Stimulated activated CD4-positive, alpha-beta T cell treated with anti-CD3 and anti-CD28 coated beads, Interleukin-1b, Interleukin-23, amount 100 ng/mL, for 1 hour (primary cell): Measurements from ENCODE around the gene PLA2G15.

Experiments
- DNase-seq, 2 donors: peaks; one replicate each; pipeline ENCODE4 v3.0.0-alpha.2; 2020; ENCODE audit warnings: low read depth in 2 of 2

Gene PLA2G15, protein sequence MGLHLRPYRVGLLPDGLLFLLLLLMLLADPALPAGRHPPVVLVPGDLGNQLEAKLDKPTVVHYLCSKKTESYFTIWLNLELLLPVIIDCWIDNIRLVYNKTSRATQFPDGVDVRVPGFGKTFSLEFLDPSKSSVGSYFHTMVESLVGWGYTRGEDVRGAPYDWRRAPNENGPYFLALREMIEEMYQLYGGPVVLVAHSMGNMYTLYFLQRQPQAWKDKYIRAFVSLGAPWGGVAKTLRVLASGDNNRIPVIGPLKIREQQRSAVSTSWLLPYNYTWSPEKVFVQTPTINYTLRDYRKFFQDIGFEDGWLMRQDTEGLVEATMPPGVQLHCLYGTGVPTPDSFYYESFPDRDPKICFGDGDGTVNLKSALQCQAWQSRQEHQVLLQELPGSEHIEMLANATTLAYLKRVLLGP

DNA sequence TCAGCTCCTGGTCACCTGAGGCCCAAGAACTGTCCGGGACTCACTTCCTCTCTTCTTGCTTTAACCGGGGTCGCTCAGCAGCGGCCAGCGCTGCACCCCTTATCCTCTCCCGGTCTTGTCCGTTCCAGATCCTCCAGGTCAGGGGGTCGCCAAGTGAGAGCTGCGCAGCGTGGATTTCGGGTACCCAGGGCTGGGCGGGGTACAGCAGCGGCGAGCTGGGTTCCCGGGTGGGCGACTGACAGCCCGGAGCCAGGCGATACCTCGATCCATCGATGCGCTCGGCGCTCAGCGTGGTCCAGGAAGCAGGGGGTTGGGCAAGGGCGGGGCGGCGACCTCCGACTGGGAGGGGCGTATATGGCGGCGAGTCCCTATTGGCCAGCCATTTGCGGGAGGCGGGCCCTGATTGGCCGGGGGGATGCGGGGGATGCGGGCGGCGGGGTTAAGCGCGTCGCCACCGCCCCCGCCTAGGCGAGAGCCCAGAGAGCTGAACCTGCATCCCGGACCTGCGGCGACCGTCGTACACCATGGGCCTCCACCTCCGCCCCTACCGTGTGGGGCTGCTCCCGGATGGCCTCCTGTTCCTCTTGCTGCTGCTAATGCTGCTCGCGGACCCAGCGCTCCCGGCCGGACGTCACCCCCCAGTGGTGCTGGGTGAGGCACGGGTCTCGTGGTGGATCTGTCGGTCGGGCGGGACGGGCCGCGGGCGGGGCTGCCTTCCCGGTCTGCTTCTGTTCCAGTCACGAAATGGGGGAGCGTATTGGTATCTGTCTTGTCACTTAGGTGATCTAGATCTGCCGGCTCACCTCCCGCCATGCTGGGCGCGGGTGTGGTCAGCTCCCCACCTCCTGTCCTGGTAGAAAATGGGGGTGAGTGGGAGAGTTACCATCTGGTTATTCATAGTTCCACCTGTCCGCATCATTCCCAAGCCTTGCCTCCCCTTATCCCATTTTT lies at the start of gene PLA2G15:
Gene PLA2G15, plus strand, starts transcription at position 471 of the 951 bp plus-strand sequence. Its CDS starts 54 bp downstream, at position 525.
- peak; percentile 95 for DNase-seq

DNA sequence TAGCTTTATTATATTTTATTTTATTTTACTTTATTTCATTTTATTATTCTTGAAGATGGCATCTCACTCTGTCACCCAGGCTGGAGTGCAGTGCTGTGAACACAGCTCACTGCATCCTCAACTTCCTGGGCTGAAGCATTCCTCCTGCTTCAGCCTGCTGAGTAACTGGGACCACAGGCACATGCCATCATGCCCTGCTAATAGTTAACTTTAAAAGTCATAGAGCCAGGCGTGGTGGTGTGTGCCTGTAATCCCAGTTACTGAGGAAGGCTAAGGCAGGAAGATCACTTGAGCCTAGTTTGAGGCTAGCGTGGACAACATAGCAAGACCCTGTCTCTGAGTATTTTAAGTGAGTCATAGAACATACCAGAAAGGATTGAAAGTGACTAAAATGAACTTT lies 47.9 kb upstream of the PLA2G15 start:
- no peak for DNase-seq

DNA sequence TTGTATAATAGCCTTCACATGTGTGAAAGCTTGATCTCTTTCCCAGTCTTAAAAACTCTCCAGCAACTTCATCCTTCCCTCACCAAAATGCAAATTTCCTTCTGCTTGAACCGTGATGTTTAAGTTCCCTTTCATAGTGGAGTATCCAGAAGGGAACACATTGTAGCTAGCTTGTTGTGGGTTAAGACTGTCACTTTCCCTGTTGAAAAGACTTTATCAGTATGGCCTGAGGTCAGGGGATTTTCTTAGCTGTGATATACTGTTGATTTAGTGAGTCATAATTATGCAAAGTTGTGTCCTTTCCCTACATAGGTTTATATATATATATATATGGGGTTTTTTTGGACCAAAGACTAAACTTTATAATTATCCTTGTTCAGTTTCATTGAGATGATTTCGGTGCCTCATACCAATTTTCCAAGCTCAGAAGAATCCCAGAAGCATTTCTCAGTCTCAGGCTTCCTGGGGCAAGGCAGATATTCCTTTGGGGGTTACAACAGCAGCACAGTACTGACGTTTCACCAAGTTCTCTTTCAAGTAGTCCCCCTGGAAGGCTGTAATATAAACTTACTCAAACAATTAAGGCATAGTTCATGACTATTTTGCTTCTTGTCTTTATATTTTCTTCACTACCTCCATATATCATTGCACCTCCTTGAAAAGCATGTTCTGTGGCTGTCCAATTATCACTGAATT lies 44.9 kb upstream of the PLA2G15 start:
- no peak for DNase-seq

DNA sequence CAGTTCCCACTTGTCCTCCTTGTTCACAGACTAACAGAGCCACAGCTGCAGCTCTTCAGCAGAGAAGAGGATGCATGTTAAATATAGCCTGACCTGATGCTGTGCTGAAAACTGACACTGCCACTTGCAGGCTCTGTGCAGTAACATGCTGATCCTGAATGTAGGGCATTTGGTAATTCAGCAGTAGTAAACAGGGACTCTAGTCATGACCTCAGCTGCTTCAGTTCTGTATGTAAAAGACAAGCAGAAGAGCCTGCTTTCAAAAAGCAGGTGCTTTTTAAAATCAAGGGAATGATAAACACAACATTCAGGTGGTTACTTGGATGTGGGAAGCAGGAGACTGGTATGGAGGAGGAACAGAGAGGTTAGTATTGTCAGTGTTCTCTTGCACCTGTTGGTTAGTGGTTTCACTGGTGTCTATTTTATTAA lies 43.1 kb upstream of the PLA2G15 start:
- DNase-seq: no peak

DNA sequence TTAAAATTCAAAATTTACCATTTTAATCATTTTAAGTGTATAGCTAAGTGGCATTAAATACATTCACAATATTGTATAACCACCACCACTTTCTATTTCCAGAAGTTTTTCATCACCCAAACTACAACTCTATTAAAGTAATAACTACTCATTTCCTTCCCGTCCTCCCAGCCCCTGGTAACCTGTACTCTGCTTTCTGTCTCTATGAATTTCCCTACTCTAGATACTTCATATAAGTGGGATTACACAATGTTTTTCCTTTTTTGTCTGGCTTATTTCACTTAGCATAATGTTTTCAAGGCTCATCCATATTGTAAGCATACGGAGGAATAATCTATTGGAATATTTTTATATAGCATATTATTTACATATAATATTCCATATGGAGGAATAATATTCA lies 38.9 kb upstream of the PLA2G15 start:
- DNase-seq: no peak

DNA sequence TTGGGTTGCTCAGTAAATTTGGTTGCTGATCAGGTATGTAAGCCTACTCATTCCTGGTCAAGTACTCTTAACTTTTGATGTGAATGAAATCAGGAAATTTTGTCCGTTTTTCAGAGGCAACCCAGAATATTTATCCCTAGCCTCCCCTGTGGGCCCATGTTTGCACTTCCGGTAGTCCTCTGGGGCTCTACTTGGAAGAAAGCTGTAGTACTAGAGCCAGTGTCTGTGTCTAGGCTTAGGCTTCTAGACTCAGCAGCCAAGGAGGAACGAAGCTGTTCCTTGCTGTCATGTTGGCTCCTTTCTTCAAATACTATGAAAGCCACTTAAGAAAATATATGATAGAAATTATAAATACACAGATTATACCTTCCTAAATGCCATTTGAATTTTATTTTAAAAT lies 30.4 kb upstream of the PLA2G15 start:
- no peak for DNase-seq

DNA sequence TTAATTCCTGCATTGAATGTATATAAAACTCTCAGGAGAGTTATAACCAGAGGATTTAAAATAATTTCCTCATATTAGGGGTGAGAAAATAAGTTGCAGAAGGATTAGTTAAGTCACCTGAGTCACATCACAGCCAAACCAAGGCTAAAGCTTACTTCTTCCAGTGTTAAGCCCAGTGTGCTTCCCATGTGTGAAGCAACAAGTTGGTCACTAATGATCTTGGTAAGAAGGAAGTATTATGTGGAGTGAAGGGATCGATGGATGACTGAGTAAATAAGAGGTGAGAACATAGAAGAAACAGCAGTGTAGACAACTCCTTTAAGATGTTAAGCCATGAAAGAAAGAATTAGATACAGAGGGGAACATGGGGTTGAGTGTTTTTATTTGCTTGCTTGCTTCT lies 29.9 kb upstream of the PLA2G15 start:
- no peak for DNase-seq

DNA sequence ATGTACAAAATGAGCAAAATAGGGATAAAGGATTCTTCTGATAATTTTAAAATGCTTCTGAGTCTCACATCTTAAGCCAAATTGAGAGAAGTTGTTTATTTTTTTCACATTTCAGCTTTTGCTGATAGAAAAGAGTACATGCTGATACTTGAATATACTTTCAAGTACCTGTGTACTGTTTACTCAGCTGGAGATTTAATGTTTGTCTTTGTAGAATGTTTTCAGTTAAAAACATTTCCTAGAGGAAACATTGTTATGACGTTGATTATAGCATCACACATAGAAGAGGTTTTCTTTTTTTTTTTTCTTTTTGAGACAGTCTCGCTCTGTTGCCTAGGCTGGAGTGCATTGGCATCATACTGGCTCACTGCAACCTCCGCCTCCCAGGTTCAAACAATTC lies 28.9 kb upstream of the PLA2G15 start:
- no peak for DNase-seq

DNA sequence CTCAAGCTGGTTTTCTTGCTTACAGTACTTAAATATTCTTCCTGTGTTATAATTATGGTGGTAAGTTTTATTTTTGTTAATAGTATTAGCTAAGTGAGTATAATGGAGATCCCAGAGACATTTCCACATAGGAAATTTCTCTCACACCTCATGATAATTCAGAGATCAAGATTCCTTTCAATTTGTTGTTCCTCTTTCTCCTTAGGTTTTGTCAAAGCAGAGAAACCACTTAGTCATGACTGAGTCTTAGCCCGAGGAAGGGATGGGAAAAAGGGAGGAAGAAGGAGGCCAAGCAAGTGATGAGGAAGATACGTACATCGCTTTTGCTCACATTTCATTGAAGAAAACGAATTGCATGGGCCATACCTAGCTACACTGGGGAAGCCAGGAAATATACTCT lies 27.7 kb upstream of the PLA2G15 start:
- no peak for DNase-seq

DNA sequence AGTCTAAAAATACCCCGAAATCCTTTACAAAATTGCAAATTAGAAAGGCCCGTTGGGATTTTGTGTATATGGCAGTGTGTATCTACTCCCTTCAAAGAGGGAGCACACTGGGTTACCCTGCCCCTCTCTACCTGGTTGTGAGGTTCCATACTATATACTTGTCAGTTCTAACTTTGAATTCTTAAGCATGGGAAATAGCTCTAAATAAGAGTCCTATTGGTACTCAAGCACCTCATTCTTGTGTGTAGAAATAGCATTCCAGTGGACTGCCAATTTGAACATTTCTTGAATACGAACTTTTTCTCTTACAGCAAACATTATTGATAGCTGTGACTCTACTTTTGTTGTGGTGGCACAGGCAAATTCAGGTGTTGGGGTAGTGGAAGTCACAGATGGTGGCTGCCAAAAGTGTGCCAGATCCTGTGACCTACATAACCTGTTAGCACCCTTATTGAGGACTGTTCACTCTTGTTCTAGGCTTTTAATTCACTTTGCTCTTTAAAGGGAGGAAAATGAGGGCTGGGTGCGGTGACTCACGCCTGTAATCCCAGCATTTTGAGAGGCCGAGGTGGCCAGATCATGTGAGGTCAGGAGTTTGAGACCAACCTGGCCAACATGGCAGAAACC lies 25.3 kb upstream of the PLA2G15 start:
- no peak for DNase-seq

DNA sequence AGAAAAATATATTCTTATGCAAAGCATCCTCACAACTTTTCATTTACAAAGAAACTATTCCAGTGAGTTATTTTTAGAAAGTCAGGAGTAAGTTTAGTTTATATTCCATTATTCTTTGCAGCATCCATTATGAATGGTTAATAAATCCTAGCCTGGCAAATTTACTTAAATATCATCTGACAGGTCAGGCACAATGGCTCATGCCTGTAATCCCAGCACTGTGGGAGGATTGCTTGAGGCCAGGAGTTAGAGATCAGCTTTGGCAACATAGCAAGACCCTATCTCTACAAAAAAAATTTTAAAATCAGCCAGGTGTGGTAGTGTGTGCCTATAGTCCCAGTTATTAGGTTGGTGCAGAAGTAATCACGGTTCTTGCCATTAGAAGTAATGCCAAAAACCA lies 22.1 kb upstream of the PLA2G15 start:
- no peak for DNase-seq

DNA sequence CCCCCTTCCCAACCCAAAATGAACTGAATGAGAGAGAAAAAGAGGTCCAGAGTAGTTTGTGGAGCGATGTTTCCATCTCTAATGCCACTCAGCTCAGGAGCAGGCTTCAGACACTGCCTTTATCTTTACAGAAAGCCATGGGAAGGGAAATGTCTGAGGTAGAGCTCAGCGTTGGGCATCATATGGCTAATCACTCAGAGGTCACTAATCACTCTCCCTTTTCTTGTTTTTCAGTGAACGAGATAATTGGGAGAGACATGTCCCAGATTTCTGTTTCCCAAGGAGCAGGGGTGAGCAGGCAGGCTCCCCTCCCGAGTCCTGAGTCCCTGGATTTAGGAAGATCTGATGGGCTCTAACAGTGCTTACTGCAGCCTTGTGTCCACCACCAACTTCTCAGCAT lies 19.1 kb upstream of the PLA2G15 start:
- DNase-seq: no peak

DNA sequence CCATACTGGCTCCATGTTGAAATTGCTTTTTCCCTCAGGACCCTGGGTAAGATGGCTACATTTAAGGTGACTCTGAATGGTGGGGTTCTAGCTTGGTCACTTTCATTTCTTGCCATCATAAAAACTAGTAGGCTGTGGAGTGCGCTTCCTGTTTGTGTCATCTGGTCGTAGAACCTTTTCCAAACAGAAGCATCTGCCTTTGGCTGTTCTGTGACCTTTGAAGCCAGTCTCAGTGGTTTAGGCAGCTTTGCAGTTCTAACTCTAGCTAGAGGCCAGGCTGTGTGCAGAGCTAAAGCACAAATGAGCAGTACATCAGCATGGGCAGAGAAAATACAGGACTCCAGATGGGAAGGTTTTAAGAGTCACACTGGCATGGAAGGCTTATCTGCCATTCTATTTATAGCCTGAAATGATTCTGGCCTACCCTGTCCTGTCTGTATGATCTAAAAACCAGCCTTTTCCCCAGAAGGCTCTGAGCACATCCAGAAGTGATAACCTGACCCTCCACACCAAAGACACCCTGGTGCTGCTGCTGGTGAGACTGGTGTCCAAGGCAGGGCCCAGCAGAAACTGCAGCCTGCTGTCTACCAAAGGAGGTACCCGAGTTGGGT lies 17.9 kb upstream of the PLA2G15 start:
- no peak for DNase-seq

DNA sequence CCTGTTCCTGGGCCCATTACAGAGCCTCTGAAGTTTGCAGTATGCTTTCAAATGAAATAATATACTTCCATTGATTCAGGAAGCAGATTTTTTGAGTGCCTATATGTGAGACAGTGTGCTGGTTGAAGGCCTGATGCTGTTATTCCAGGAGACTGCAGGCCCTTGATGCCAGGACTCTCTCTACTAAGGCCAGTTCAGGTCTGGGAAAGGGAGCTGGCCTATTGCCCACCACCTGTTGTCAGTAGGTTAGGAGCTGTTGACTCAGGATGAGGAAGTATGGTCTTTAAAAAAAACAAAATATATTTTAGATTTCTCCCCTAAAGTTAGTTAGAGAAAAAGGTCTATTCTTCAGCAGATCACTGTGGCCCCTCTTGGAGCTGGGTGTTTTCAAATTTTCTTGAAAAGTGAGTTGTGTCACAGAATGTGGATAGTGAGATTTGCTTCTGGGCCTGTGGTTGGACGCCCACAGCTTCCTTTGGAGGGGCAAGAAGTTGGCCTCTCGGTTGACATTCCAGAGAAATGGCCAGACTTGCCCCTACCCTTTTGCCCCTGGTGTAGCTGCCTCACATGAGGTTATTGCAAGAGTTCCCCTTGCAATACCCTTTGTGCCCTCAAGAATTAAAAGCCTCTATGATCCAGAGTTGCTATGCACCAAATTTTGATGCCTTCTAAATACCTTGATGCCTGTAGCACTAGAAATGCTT lies 17.2 kb upstream of the PLA2G15 start:
- no peak for DNase-seq

DNA sequence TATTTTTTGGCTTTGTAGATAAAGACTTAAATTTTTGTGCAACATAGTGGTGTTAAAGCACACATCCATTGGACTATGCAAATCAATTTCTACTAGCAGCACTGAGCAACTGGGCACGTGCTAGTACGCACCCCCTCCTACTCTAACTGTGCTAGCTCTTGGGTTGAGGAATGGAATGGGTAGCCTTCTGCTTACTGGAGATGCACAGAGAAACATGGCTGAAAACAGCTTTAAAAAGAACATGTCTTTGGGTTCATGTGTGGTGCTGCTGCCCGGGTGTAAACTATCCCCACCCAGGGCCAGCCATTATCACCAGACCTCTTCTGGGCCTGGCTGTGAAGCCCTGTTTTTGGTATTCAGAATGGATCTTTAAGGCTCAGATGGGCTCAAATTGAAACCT lies 16.5 kb upstream of the PLA2G15 start:
- no peak for DNase-seq

DNA sequence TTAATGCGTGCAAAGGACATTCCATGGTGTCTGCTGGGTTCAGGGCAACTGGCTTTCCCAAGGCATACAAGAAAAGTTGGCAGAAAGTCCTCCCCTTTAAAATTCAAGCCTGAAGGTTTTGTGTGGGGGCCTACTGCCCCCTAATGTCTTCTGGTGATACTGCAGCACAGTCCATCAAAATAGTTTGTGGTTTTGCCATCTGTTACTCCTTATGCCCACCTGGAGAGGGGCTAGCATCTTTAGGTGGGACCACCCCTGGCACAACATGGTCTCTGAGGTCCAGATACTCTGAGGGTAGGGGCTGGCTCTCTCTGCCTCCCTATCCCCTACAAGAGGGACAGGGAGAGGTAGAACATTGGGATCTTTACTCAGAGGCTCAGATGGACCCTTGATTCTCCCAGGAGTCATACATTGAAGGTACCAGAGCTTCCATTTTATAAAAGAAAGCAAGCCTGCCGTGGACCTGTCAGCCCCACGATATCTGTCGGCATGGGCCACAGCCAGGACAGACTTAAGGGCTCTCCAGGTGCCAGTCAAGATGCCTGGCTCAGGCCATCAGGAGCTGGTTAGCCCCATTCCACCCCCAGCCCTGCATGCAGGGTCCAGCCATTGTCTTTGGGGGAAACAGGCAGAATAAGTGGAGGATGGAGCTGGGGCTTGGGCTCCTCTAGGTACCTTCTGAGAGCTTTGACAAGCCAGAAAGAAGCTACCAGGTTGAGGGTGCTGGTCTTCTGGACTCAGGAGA lies 15.6 kb upstream of the PLA2G15 start:
- DNase-seq: peak in 1 of 2 donors; percentile 33

DNA sequence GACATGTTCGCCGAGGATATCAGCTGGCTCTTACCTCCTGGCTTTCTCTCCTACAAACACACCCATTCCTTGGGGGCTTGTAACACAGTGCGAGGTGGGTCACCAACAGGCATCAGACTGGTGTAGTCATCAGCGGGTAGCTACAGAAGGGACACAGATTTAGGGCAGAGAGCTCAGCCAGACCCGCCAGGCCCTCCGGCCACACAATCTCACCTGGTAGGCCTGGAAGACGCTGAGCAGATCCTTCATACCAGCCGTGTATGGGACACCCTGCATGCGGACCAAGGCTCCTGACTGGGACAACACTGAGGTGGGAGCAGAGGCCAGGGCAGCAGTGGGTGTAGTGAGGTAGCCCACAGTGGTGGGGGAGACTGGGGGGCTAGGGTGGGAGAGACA lies 15.0 kb upstream of the PLA2G15 start:
- DNase-seq: no peak

DNA sequence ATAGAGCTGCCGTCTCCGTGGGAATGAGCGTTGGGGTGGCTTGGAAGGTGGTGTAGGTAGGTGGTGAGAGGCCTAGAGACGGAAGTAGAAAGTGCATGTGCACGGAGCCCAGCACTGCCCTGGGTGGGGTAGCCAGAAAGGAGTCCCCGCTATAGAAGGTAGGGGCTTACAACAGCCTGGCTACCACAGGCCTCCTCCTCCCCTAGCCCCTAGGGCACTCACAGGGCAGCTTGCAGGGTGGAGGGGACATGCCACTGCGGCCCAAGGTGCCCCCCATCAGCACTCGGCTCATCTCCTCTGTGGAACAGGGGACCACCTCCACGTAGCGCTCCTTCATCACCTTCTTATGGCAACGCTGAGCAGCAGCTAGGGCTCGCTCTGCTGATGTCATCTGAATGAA lies 14.2 kb upstream of the PLA2G15 start:
- no peak for DNase-seq

DNA sequence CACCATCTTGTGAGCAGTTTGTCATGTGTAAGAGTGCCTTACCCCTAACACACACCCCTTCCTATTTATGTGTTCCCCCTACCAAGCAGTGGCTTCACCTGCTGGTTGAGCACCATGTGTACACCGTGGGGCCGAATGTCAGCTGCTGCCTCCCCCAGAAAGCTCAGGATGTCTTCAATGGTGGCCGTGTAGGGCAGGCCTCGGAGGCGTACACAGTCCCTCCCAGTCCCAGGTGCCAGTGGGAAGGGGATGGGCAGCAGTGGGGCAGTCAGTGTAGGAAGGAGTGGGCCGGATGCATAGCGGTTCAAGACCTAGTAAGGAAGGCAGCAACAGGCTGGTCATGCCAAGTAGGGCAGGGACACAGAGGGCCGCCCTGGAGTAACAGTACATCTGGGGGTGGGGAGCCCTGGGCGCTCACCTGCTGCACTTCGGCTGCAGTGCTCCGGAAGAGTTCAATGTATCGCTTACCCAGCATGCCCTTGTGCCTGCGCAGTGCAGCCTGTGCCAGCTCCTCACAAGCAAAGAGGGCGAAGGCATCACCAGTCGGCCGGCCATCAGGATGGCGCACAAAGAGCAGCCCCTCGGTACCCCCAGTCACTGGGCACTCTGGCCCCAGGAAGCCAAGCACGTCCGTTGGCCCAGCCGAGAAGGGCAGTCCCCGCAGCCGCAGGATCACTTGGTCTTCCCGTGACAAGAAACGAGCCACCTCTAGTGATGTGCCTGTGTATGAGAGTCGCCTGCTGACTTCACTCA lies 13.6 kb upstream of the PLA2G15 start:
- DNase-seq: no peak
